Measurements from ENCODE around the gene NR2F6.
"Not testable (repeated sequence)": the region's sequence is repeated elsewhere in the genome, so short reads cannot be mapped to it uniquely, and the experiment has no call there.

Gene NR2F6

GRCh38 chr19:17245535-17245984, at the start of gene NR2F6:
Gene NR2F6 (minus strand): TSS chr19:17245919. CDS start chr19:17245220, 699 bp downstream.
- DNase-seq (ENCODE audit: low spot score) = no peak

GRCh38 chr19:17294051-17294891, 48.6 kb upstream of the NR2F6 start:
- no peak for DNase-seq (ENCODE audit: low spot score)

GRCh38 chr19:17293605-17294004, 47.9 kb upstream of the NR2F6 start:
- no peak for DNase-seq (ENCODE audit: low spot score)

- peak; percentile 77 for DNase-seq (ENCODE audit: low spot score)
Observed at GRCh38 chr19:17292301-17293074, 46.8 kb upstream of the NR2F6 start.

- DNase-seq (ENCODE audit: low spot score) = no peak
Observed at GRCh38 chr19:17289489-17289888, 43.8 kb upstream of the NR2F6 start.

GRCh38 chr19:17286752-17287151, 41.0 kb upstream of the NR2F6 start:
- DNase-seq (ENCODE audit: low spot score) = no peak

GRCh38 chr19:17286263-17286662, 40.5 kb upstream of the NR2F6 start:
- no peak for DNase-seq (ENCODE audit: low spot score)

GRCh38 chr19:17285415-17286135, 39.9 kb upstream of the NR2F6 start:
- DNase-seq (ENCODE audit: low spot score) = no peak

GRCh38 chr19:17283504-17283996, 37.8 kb upstream of the NR2F6 start:
- DNase-seq (ENCODE audit: low spot score) = no peak

GRCh38 chr19:17282488-17283125, 36.9 kb upstream of the NR2F6 start:
- peak; percentile 78 for DNase-seq (ENCODE audit: low spot score)

GRCh38 chr19:17281391-17282304, 35.9 kb upstream of the NR2F6 start, which contains the start of gene ANKLE1:
Gene ANKLE1 (plus strand): TSS chr19:17281901. CDS start chr19:17281921, 20 bp downstream.
- DNase-seq (ENCODE audit: low spot score) = no peak

GRCh38 chr19:17279436-17279835, 33.7 kb upstream of the NR2F6 start:
- no peak for DNase-seq (ENCODE audit: low spot score)

- DNase-seq (ENCODE audit: low spot score) = no peak
Observed at GRCh38 chr19:17275441-17276175, 29.9 kb upstream of the NR2F6 start.

- DNase-seq (ENCODE audit: low spot score) = not testable (repeated sequence)
Observed at GRCh38 chr19:17274892-17275291, 29.2 kb upstream of the NR2F6 start.

- DNase-seq (ENCODE audit: low spot score) = no peak
Observed at GRCh38 chr19:17268754-17269153, 23.0 kb upstream of the NR2F6 start.

- peak; percentile 99 for DNase-seq (ENCODE audit: low spot score)
Observed at GRCh38 chr19:17266975-17267788, 21.5 kb upstream of the NR2F6 start, which contains the start of gene BABAM1. Gene BABAM1 (plus strand): TSS chr19:17267443. CDS start chr19:17268807, 1,364 bp downstream.

- DNase-seq (ENCODE audit: low spot score) = no peak
Observed at GRCh38 chr19:17266589-17266974, 20.9 kb upstream of the NR2F6 start.

GRCh38 chr19:17266026-17266425, 20.3 kb upstream of the NR2F6 start:
- DNase-seq (ENCODE audit: low spot score) = no peak

GRCh38 chr19:17264641-17264979, 18.9 kb upstream of the NR2F6 start, which contains the start of gene USHBP1:
Gene USHBP1 (minus strand): TSS chr19:17264745. CDS start chr19:17264299, 446 bp downstream.
- DNase-seq (ENCODE audit: low spot score) = no peak
